ENCODE measurements around the gene MAST4. TPM values are rescaled to one million over a fixed set of nuclear protein-coding genes. Genes with fewer than 3 reads are reported as not detected.

MAST4 gene
- total and polyA plus RNA-seq, 2 of the 8 experiments (the other 6 are each of a cell fraction or from before 2014, with no cell fraction given), result 1.5 to 2.6 TPM

GRCh38 chr5:66808663-66809062 lies 212.5 kb downstream of the MAST4 start:
- peaks cover 0 to 4% (median 0%) of the 10 kb centered on the region in 4 experiments; a peak in 1 of 7 replicates for H3K4me1 ChIP-seq (replicated peaks in 1 of 4; ENCODE audit: control insufficient read depth in 3 of 4, insufficient read depth in 4 of 4, low read length in 3 of 4)
- no peak overlapping the region for H3K23ac ChIP-seq (ENCODE audit: insufficient read length)
- WGBS, 2 experiments (ENCODE audit: extremely low coverage in 1 of 2, insufficient coverage in 1 of 2, insufficient read length in 1 of 2, insufficient replicate concordance in 2 of 2, low coverage in 1 of 2, low lambda C conversion rate in 2 of 2, missing lambda C conversion rate in 1 of 2), result 90% methylated on average over 6 of the region's 6 CpGs; no CpG with 5 or more reads in 1 of the 2 experiments
- no peaks in the 10 kb centered on the region; a peak in 1 of 8 replicates for H3K36me3 ChIP-seq (ENCODE audit: control insufficient read depth in 2 of 4, insufficient read depth in 4 of 4, low read length in 3 of 4)
- no peak overlapping the region for H3K9ac ChIP-seq (replicated peaks in 1 of 4; ENCODE audit: extremely low read depth in 1 of 4, low read depth in 3 of 4, low read length in 3 of 4)
- no peak for DNase-seq (ENCODE audit: low read depth in 1 of 2, low spot score in 2 of 2)
- H2BK5ac ChIP-seq (ENCODE audit: low read depth, low read length), result no peak overlapping the region
- H4K8ac ChIP-seq (ENCODE audit: extremely low read depth, insufficient read depth, low read length), result no peak overlapping the region
- H4K91ac ChIP-seq (replicated peaks; ENCODE audit: insufficient read length, low read length), result no peak overlapping the region
- H3K79me1 ChIP-seq (ENCODE audit: low read depth, low read length), result no peaks in the 10 kb centered on the region
- H3K4ac ChIP-seq (replicated peaks; ENCODE audit: insufficient read length, low read depth, low read length), result no peak overlapping the region
- H3K4me3 ChIP-seq (ENCODE audit: extremely low read depth in 1 of 4, insufficient read depth in 2 of 4, low read depth in 3 of 4, low read length in 4 of 4), result no peak overlapping the region
- FAIRE-seq, result no peak
- ChIA-PET POLR2A (ENCODE audit: partially characterized antibody) (no interaction called here), CTCF (ENCODE audit: partially characterized antibody) (interaction anchor here (1.3 kb wide), 1 partner anchor 14 kb away, joined by 3 read pairs; no protein-coding TSS in a partner anchor)
- no peak overlapping the region for H2BK12ac ChIP-seq (ENCODE audit: low read depth, low read length)
- H2AFZ ChIP-seq (ENCODE audit: low read length), result no peak overlapping the region
- H3K27me3 ChIP-seq (replicated peaks in 1 of 4; ENCODE audit: control insufficient read depth in 3 of 4, extremely low read depth in 1 of 4, insufficient read depth in 3 of 4, low read length in 3 of 4), result no peaks in the 10 kb centered on the region
- no peak overlapping the region for H2AK5ac ChIP-seq (ENCODE audit: low read depth, low read length)
- H3K27ac ChIP-seq (ENCODE audit: low read depth, low read length), result no peak overlapping the region
- no peak overlapping the region for H2BK120ac ChIP-seq (replicated peaks; ENCODE audit: low read depth, low read length)
- TF ChIP-seq EP300 (IDR thresholded peaks at IDR 0.05; ENCODE audit: borderline replicate concordance in 1 of 2, low read depth in 2 of 2, low read length in 2 of 2) (no peak), CTBP2 (IDR thresholded peaks at IDR 0.05; ENCODE audit: borderline replicate concordance, insufficient read depth, insufficient read length, low read length) (no peak), EGR1 (IDR thresholded peaks at IDR 0.05; ENCODE audit: borderline replicate concordance, low read depth, low read length) (no peak), NANOG (IDR thresholded peaks at IDR 0.05; ENCODE audit: insufficient read depth, low read depth, low read length, poor library complexity, severe bottlenecking) (no peak), PHF8 (conservative IDR thresholded peaks at IDR 0.05; ENCODE audit: low read depth, low read length) (no peak)
- H4K5ac ChIP-seq (ENCODE audit: insufficient read length, low read depth, low read length), result no peak overlapping the region
- no peak overlapping the region for H2BK15ac ChIP-seq (ENCODE audit: low read length)
- H3K23me2 ChIP-seq (ENCODE audit: low read depth, low read length), result no peaks in the 10 kb centered on the region
- H3K18ac ChIP-seq (ENCODE audit: extremely low read depth, low read length), result no peak overlapping the region
- H2BK20ac ChIP-seq (ENCODE audit: low read length), result no peak overlapping the region
- H3K14ac ChIP-seq (ENCODE audit: insufficient read length), result no peak overlapping the region
- no peak overlapping the region for H3K4me2 ChIP-seq (ENCODE audit: insufficient read depth in 1 of 2, low read depth in 2 of 2, low read length in 2 of 2)
- H4K20me1 ChIP-seq (replicated peaks in 1 of 2; ENCODE audit: control insufficient read depth in 1 of 2, insufficient read depth in 2 of 2, low read length in 2 of 2), result no peaks in the 10 kb centered on the region
- no peaks in the 10 kb centered on the region for H3K79me2 ChIP-seq (ENCODE audit: control insufficient read depth in 1 of 2, insufficient read depth in 2 of 2, low read length in 2 of 2)
- H3K56ac ChIP-seq (replicated peaks; ENCODE audit: insufficient read length, low read depth, low read length), result no peak overlapping the region
- no peaks in the 10 kb centered on the region for H3K9me3 ChIP-seq (ENCODE audit: insufficient read depth in 2 of 2, low read depth in 1 of 2, low read length in 1 of 2)

All from H1 (cell line).